NCI-H128 (cell line): ENCODE results near the gene L3MBTL4.
"Not testable (repeated sequence)": the region's sequence is repeated elsewhere in the genome, so short reads cannot be mapped to it uniquely, and the experiment has no call there.

Source experiments
- DNase-seq: peaks from one replicate; lab custom pipeline; 2025; ENCODE audit not compliant: unreplicated experiment; lab: John Stamatoyannopoulos, UW

Gene L3MBTL4

DNA sequence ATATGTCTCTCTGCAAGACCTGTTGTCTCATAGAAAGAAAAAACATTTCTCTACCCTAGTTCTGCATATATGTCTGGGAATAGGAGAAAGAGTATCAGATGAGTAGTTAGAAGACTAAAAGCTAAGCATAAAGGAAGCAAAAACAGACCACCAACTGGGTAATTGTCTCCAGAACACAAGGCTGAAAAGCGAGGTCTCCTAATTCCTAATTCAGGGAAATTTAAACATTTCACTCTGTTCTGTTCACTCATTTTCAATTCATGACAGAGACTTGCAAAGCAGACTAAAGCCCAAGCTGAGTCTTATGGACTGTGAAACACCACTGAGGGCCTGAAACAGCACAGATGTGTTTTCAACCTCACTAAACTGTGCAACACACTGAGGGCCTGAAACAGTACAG lies 294.9 kb downstream of the L3MBTL4 start:
- DNase-seq: no peak

DNA sequence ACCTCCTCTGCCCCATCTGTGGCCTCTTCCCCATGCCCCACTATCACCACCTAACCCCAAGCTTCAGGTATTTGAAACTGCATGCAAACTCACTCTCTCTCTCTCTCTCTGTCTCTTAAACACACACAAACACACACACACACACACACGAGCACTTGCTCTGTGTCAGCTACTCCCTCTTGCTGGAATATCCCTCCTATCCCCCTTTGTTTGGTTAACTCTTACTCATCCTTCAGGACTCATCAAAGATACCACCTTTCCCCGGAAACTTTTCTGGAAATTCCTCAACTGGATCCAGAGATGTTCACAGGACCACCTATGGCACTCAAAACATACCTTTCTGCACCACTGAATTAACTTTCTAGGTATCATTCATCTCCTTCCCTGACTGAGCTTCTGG lies 296.6 kb downstream of the L3MBTL4 start:
- DNase-seq: no peak

DNA sequence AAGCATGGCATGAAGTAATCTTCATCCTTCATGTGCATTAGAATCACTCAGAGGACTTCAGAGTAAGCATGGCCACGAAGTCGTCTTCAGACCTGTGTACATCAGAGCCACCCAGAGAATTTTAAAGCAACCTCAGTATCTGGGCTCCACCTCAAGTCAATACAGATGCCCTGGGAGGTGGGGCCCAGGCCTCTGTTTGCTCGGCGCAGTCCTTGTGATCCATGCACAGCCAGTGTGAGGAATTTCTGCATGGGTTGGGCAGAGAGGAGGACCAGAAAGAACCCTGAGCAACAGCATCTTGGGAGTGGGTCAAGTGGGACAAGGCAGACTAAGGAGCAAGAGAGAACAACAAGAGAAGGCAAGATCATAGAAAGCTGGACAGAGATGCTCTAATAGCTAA lies 299.0 kb downstream of the L3MBTL4 start:
- DNase-seq: no peak

DNA sequence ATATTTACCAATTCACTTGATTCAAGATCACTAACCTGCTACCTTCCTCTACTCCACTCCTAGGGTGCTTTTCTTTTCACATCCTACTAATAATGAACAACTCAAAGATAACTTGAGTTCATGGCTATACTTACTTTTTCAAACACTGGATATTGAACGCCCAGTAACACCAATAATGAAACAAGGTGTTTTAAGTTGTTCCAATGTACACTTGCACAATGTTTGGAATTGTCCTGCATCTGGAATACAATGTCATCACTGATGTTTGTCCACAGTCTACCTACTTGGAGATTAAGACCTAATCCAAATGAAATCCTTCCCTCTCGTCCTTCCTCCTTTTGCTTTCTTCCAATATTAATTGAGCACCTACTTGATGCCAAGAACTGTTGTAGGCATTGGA lies 301.1 kb downstream of the L3MBTL4 start:
- no peak for DNase-seq

DNA sequence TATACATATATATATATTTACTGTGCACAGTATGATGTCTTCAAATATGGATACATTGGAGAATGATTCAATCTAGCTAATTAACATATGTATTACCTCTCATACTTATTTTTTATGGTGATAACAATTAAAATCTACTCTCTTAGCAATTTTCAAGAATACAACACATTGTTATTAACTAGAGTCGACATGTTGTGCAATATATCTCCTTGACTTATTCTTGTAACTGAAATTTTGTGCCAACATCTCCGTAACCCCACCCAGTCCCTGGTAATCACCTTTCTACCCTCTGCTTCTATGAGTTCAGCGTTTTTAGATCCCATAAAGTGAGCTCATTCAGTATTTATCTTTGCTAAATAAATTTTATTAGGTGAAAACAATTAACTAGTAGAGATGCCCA lies 303.0 kb downstream of the L3MBTL4 start:
- no peak for DNase-seq

DNA sequence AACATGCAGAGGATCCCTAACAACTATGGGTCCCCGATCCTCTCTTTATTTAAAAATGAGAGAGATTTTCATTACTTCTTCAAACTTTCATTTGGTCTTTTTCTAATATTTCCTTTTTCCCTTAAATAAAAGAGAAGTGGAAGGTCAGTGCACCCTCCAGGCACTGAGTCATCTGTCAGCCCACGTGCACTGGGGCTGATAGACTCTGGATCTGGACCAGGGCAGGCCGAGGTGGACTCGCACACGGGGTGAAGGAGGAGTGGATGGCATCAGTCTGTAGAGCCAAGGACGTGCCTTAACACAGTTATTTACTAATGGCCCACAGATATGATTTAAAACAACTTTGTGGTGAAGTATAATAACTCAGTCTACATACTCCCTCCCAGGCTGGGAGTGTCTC lies 305.0 kb downstream of the L3MBTL4 start:
- DNase-seq: no peak

DNA sequence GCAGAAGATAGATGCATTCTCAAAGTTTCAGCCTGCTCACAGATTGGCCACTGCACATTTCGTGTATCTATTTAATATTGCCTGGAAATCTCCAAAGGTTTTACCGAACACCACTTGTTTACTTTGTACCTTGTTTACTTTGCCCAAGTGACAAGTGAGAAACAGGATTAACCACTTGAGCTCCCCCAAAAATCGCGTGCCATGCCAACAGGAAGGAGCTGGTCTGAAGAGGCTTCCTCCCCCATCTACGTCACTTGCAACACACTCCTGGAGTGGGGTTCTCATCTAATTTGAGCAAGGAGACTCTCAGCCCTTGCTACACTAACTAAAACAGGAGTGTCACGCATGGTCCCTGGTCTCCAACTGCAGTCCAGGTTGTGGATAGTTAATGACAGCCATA lies 306.9 kb downstream of the L3MBTL4 start:
- DNase-seq: no peak

DNA sequence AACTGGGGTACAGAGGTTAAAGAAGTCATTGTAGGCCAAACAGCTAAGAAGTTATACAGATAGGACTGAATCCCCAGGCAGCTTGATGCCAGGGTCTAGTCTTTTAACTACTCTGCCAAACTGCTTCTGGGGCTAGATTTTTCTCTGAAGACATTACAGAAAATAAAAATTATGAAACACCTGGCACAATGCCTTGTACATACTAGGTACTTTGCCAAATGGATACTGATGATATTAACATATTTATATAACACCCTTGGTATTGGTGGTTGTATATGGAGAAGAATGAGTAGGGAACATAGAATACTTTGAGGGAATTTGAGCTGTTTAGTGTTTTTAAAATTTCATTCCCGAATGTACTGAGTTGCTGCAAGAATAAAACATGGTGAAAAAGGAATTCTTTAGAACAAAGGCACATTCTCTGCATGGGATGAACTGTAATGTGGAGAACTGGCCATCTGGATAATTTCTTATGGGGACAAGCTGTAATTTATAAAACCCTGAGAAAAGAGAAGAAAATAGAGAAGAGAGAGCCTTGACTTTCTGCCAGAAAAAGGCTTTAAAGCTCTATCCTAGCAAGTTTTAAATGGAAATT lies 308.5 kb downstream of the L3MBTL4 start:
- no peak for DNase-seq

DNA sequence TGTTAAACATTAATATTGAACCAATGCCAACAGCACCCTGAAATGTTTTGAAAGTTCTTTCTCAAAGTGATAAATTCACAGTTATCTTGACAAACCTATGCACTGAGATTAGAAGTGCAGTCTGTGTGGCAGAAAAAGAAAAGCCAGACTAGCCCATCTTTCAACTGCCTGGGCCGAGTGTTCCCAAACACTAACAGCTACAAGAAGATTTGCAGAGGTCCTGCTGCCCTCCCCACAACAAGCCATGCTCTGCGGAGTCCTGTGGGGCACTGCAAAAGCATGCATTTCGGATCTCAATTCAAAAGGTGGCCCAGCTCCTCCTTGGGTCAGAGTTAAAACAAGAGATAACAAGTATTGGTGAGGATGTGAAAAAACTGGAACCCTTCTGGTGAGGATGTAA lies 311.0 kb downstream of the L3MBTL4 start:
- no peak for DNase-seq

DNA sequence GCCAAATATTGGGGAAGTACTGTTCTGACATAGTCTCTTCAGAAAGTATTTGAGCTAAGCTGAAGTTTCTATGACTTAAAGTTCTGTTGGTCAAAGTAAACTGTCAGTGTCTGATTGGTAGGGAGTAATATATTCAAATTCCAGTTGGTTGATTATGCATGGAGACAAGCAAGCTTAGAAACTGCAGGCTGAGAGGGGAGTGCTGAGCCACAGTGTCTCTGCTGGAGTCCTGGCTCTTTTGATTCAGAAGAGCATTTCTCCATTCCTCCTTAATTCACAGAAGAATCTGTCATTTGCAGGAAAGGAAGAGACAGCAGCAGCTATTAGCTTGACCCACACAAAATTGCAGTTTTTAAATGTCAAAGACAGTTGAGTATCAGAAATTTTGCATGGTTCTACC lies 318.0 kb downstream of the L3MBTL4 start:
- DNase-seq: no peak

DNA sequence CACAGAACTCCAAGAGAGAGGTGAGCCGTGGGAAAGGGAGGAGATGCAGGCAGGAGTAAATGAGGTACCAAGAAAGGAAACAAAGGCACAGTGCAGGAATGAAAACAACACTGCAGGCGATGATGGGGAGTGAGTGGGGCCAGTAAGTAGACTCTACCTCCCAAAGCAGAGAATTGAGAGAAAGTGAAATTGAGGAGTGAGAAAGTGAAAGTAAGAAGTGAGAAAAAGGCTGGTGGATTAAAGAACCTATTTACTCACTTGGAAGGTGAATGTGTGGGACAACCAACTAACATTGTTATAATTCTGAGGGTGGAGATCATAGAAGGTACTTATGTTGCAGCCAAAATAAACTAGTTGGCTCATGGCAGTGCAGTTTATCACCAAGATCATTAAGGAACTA lies 326.3 kb downstream of the L3MBTL4 start:
- DNase-seq: no peak

DNA sequence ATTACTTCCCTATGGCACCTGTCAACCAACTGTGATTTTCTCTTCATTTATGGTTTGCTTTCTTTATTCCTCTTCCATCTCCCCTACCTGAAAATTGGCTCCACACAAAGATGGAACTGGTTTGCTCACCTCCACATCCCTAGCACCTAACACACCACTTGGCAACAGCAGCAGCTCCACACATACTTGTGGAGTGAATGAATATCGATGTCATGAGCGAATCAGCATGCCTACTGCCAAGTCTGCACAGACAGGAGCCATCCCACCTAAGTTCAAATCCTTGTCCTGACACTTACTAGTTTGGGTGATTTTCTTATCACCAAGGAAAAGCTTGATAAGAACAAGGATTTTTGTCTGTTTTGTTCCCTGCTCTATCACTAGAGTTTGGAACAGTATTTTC lies 328.0 kb downstream of the L3MBTL4 start:
- DNase-seq: no peak

DNA sequence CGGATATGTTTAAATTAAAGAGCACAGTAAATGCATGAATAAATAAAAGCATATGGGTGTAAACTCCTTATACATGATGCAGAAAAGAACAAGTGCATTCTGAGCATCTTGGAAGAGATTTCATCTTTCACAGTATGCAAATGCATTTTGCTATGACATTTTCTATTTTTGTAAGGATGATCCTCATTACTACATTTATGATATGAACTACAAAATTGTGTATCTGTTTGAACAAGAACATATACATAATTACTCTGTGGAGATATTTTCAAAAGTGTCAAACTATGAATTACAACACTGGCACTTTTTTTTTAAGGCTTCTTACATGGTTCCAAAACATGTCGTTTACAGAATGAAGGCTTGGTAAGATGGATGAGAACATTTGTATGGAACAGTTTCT lies 335.3 kb downstream of the L3MBTL4 start:
- no peak for DNase-seq

DNA sequence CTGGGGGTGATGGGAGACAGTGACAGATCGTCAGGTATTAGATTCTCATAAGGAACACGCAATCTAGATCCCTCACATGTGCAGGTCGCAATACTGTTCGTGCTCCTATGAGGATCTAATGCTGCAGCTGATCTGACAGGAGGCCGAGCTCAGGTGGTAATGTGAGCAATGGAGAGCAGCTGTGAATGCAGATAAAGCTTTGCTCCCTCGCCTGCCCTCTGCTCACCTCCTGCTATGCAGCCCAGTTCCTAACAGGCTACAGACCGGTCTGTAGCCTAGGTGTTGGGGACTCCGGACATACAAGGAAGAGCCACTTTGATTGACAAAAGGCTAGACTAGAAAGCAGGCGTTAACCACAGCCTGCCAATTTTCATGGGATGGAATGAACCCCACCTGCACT lies 335.8 kb downstream of the L3MBTL4 start:
- DNase-seq: no peak

DNA sequence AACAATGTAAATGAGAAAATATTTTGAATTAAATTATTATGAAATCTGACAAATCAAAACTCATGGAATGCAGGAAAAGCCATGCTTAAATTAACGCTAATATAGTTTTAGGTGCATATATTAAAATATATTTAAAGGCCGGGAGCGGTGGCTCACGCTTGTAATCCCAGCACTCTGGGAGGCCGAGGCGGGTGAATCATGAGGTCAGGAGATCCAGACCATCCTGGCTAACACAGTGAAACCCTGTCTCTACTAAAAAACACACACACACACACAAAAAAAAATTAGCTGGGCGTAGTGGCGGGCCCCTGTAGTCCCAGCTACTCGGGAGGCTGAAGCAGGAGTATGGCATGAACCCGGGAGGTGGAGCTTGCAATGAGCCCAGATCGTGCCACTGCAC lies 342.3 kb downstream of the L3MBTL4 start:
- not testable (repeated sequence) for DNase-seq

DNA sequence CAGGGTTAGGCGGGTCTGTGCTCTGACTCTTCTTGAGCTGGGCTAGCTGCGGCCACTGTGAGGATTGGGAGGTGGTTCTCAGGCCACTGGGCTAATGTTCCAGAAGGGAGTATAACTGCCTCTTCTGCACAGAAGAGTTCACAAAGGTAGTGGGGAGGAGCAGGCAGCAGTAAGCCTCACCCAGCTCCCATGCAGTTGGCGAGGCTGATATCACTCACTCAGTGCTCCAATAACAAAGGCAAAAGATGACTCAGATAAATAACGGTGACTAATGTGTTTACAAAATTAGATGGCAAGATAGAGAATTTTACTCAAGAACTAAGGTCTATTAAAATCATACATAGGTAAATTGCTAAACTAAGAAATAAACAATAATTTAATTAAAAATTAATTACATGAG lies 345.2 kb downstream of the L3MBTL4 start:
- DNase-seq: no peak

DNA sequence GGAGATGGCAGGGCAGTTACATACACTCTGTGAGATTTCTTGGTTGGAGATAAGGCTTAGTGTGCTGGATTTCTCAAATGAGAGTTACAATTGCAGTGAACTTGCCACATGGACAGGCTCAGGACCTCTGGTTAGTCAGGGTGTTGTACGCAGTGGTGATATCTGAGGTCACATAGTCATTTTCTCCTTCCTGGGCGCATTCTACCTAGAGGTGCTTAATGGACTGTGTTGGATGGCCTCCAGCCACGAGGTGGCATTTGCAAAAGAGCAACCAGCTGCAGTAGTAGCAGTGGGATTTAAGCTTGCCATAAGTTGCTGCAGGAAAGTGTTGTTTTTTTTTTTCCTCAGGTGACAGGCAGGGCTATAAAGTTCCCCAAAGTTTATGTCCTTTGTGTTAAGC lies 345.6 kb downstream of the L3MBTL4 start:
- DNase-seq: no peak

DNA sequence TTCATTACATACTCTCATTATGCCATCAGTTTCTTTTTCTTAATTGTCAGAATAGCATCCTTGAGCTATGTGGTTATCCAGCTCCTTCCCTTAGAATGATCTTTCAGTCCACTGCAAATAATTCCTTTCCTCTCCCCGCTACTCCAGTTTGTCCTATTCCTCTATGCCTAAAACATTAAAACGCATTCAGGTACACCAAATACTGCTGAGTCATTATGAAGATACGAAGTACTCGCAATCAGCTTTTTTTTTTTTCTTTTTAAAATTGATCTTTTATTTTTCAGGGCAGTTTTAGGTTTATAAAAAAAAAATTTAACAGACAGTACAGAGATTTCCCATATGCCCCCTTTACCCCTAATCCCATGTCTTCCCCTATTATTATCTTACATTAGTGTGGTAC lies 354.6 kb downstream of the L3MBTL4 start:
- DNase-seq: no peak

DNA sequence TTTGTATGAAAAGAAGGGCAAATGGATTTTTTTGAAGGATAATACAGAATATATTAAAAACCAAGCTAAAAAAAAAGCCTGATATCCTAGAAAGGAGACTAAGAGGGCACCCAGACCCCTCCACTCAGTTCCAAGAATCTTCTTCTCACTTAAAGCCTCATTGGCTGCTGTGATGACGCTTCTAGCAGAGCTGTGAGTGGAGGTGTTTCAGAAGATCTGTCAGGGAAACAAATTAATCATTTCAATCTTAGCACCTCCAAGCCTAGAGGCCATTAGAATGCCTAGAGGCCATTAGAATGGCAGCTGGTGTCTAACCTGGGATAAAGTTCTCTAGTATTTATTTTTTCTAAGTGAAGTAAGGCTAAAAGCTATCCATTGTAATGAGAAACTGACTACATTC lies 355.2 kb downstream of the L3MBTL4 start:
- DNase-seq: no peak

DNA sequence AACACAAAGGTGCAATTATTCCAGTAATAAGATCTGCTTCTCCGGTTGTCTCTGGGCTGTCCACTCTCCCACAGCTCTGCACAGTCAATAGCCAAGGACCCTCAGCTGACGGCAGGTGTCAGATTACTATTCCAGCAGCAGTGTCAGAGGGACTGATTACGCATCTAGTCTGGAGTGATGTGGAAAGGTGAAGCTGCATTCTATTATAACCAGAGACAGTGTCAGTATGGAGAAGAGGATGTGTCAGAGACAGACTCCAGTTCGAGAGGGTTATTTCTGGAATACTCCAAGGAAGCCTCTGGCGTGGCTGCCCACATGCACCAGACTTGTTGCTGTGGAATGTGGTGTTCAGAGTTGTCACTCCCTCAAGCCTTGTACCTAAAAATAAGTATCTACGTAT lies 355.8 kb downstream of the L3MBTL4 start:
- peak; percentile 40 for DNase-seq

DNA sequence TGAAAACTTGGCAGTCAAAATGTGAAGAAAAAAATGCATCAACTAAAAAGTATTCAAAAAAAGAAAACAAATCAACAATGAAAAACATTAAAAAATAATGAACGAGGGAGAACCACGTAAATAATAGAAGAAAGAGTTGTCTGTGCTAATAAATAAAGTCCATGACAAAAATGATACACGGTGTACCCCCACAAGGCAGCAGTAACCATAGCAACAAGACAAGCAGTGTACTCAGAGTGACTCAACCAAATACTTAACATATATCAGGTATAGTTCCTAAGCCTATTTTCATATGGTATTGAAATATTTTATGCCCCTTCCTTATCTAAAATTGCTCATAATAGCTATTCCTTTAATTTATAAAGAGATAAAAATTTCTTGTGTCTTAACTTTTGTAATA lies 357.1 kb downstream of the L3MBTL4 start:
- DNase-seq: no peak

DNA sequence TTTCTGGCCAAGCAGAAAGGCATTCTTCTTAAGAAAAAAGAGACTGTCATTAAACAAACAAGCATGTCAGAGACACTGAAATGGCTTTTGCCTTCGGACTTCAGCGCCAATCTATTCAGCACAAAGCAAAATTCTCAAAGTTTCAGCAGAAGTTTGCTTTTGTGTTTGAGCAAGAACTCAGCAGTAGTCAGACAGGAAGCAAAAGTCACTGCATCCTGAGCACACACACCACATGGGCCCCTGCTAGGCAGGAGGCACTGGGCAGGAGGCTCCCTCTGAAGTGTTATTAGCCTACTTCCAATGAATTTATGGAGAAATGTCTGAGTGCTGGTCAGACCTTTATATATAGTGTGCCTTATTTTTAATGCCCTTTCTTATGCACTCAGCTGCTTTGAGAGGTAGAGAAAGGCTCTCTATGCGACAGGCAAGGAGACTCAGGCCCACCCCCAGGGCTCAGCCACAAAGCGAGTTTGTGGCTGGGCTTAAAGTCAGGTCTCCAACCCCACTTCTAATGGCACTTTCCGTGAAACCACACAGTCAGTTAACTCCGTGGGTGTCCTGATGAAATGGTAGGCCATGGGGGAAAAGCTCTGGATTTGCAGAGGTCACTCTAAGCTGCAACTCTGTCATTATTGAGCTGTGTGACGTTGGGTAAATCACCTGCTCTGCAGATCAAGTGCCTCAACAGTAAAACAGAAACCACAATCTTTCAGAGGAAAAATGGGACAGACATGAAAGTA lies 358.4 kb downstream of the L3MBTL4 start:
- no peak for DNase-seq

DNA sequence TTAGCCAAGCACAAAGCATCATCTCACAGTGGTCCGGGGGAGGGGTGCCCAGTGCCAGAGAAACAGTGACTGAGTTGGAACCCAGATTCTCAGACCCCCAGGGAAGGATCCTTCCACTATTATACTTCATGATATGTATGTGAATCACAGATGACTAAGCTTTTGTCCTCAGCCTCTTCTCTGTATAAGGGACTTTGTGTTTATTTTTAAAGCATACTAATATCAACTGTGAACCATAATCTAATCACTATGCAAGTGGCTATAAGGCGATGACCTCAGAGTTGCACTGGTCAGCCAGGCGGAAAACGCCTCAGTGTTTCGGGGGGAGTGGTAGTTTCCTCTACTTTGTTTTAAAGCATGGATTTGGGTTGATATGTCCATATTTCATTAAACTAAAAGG lies 359.0 kb downstream of the L3MBTL4 start:
- DNase-seq: no peak
